HG03469 (cell line): ENCODE data around the gene ACBD6.

ENCODE experiments used
- ATAC-seq: cut with Tn5 transposase; IDR thresholded peaks from one replicate; pipeline ENCODE4 v1.9.1; 2021; ENCODE audit warnings: mild to moderate bottlenecking, moderate library complexity, moderate number of reproducible peaks; ENCODE audit not compliant: unreplicated experiment

ACBD6 gene

GRCh38 chr1:180258290-180258689 lies 244.1 kb downstream of the ACBD6 start:
- no peak for ATAC-seq

- ATAC-seq = no peak
These were observed 244.9 kb downstream of the ACBD6 start for GRCh38 chr1:180257486-180257885.

DNA sequence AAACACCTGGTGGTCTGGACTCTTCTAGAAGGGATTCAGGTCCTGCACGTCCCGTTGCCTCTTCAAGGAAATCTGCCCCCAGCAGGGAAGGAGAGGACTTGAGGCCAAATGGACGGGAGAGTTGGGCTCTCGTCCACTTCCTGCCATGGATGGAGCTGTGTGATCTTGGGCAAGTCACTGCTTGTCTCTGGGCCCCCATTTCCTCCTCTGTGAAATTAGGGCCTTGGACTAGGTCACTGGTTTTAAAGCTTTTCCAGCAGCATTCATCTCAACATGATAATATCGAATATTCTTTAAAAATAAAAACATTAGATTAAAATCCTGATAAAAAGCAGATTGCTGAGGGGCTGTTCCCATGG lies 245.4 kb downstream of the ACBD6 start:
- ATAC-seq = no peak

- no peak for ATAC-seq
These were observed 245.9 kb downstream of the ACBD6 start for GRCh38 chr1:180256341-180257027.

- ATAC-seq = no peak
These were observed 246.6 kb downstream of the ACBD6 start for GRCh38 chr1:180255536-180256340.

GRCh38 chr1:180254854-180255253 lies 247.5 kb downstream of the ACBD6 start:
- no peak for ATAC-seq

- no peak for ATAC-seq
These were observed 247.9 kb downstream of the ACBD6 start for GRCh38 chr1:180254496-180254819.

DNA sequence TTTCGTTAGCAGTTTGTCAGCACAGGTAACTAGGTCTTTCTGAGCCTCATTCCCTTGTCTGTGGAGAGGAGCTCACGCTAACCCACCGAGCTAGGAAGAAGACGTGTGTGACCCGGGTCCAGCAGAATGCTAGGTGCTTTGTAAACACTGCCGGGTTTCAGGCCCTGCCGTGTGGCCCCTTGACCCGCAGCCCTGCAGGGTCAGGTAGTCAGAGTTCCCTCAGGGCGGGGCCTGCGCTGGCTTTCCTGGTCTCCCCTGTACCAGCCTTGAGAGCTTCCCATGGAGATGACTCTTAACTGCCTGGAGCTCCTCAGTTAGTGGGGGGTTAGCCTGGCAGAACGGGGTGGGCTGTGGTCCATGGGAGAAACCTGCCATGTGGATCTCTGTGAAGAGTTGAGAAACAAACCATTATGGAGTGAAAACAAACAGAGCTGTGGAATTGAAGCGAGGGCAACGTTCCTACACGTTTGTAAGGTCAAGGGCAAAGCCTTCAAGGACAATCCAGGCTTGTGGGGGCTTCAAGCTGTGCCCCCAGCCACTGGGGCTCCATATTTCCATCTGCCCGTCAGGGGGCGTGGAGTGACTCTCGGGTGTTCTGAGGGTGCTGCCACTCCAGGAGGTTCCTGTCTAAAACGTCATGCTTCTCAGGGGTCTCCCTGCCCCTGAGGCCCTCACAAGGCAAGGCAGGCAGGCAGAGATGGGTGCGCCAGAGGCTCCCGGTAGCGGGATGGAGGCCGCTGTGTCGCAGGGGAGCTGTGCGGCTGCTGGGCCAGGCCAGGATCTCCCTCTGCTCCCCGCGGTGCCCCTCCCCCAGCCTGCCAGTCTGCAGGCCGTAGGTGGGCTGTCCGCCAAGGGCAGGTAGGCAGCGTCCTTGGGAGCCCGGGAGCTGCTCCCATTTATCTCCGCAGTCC lies 248.5 kb downstream of the ACBD6 start:
- ATAC-seq = no peak

DNA sequence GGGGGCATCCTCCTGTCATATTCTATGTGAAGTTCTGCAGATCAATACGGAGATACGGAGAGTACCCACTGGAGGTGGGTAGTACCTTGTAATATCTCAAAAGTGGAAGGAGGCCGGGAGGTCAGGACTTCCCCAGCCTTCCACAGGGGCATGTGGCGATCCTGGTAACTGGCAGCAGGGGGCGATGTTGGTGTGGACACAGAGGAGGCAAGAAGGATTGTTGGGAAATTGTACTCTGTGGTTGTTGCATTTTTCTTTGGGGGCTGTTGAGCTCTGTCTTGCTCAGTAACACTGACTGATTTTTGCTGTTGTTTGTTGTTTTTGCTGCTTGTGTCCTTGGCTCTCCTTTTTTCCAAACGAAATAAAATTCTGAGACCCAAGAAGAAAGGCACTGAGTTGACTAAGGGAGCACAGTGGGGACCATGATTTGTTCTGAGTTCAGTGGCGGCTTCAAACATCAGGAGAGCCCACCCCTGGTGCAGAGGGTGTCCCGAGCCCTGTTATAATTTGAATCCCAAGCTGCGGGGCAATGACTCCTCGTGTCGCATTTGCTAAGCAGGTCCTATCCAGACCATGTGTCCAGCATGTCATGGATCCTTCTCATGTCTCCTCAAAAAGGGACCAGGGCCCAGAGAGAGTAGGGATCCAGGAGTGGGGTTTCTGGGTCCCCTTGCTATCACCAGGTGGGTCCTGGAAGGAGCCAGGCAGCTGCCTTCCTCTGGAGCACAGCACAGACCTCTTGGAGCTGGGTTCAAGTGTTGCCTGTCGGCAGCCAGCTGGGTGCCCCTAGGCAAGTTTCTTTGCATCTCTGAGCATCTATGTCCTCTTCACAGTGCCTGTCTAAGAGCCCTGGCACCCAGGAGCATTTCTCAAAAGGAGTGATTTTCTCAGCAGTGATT lies 249.5 kb downstream of the ACBD6 start:
- no peak for ATAC-seq

- ATAC-seq = no peak
These were observed 250.7 kb downstream of the ACBD6 start for GRCh38 chr1:180251526-180252305.

GRCh38 chr1:180250883-180251509 lies 251.4 kb downstream of the ACBD6 start:
- no peak for ATAC-seq

- ATAC-seq = no peak
These were observed 251.9 kb downstream of the ACBD6 start for GRCh38 chr1:180250499-180250770.

DNA sequence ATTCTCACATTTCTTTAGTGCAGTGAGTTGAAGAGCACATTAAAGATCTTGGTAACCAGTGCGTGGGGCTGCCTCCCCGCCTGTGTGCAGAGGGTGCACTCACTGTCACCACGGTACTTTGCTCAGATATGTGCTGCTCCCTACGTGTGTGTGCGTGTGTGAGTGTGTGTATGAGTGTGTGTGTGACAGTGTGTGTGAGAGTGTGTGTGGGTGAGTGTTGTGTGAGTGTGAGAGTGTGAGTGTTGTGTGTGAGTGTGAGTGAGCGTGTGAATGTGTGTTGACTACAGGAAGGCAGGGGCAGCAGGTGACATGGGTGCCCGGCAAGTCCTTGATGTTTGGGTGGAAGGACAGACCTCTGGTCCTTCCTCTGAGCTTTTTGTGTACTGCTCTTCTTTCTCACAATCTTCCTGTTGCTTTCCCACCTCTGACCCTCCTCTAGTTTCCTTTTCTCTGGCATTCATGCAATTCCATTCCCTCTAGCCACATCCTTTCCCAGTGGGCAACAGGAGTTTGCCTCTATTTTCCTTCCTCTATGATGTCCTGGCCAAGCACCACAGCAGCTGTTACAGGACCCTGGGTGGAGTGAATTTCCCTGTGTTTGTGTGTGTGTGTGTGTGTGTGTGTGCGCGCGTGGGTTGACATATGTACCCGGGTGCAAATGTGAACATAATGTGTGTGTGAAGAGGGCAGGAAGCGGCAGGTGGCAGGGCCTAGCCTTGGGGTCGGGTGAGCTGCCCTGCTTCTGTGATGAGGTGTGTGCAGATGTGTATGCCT lies 252.5 kb downstream of the ACBD6 start:
- ATAC-seq = no peak

- no peak for ATAC-seq
These were observed 253.4 kb downstream of the ACBD6 start for GRCh38 chr1:180248731-180249681.

DNA sequence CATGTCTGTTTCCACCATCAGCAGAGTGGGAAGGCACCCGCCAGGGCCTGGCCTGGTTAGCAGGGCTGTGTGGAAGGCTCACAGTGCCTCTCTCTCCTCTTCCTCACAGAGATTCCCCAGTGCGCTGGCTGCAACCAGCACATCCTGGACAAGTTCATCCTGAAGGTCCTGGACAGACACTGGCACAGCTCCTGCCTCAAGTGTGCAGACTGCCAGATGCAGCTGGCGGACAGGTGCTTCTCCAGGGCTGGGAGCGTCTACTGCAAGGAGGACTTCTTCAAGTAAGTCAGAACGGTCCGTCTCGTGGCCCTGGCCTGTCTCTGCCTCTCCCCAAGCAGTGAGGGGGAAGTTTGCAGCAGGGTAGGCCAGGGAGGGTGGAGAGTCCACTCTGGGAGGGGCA lies 254.2 kb downstream of the ACBD6 start:
- no peak for ATAC-seq

DNA sequence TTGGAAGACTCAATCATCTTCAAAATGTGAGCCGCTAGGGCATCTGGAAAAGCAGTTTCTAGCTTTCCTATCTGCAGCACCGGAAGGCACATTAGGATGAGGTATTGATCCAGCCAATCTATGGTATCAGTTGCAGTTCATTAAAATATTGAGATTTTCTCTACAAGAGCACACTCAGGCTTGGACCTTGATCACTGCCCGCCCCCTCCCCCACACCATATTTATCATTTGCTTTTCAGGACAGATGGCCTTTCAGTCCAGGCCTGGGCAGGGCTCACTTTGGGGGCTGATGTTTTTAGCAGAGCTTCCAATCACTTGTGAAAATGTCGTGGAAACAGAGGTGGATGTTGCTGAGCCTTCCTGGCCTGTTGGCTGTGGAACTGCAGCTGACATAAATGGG lies 254.8 kb downstream of the ACBD6 start:
- ATAC-seq = no peak

DNA sequence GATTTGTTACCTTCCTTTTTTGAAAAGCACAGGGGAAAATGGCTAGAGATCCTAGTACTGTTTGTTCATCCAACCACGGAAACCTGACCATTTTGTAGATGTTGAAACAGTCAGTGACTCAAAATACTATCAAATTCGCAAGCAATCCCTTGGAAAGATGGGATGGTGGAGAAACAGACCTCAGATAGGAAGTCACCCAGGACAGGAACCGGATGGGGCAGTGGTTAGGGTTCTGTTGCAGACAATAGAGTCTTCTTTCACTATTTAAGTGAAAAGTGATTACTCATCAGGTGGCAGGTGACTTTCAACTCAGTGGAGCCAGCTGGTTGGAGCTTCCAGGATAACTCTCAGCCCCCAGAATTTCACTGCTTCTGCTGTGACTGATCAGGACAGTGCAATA lies 255.3 kb downstream of the ACBD6 start:
- no peak for ATAC-seq

GRCh38 chr1:180246579-180246978 lies 255.8 kb downstream of the ACBD6 start:
- ATAC-seq = no peak
